HL-60/S4 treated with retinoic acid at 250 ng/mL for 4 days and 3 days (cell line): ENCODE measurements around the gene EGFLAM.

Experiments
- in situ Hi-C: fragments of 300-500 bp; cut with MboI; formaldehyde crosslinking; loops from 2 replicates; pipeline ENCODE4 v1.7.0; 2022; ENCODE audit warnings: low sequenced_read_pairs

EGFLAM gene

GRCh38 chr5:38509185-38509584 is 250.8 kb downstream of the EGFLAM start:
- in situ Hi-C loops, result no loop called here
